Naive B cell (primary cell): ENCODE results near the gene CCL21. TPM values are rescaled to one million over a fixed set of nuclear protein-coding genes. Genes with fewer than 3 reads are reported as not detected.
A peak's percentile ranks its signal among the peaks of the same experiment; 100 is the strongest.
"Not testable (repeated sequence)": the region's sequence is repeated elsewhere in the genome, so short reads cannot be mapped to it uniquely, and the experiment has no call there.

ENCODE experiments used
- ATAC-seq, 2 donors: fragments of 150-1000 bp; cut with Tn5 transposase; 2 replicates each; pipeline ENCODE4 v1.10.0; 2021; ENCODE audit warnings: low read depth in 2 of 2, mild to moderate bottlenecking in 2 of 2, moderate library complexity in 2 of 2
- DNase-seq: peaks from one replicate; pipeline ENCODE4 v3.0.0; 2022
- H3K27ac Mint-ChIP-seq, 6 donors: one replicate each; pipeline ENCODE4 v1.8.0; 2020 to 2022; ENCODE audit warnings: mild to moderate bottlenecking in 6 of 6, mixed read lengths in 6 of 6, moderate library complexity in 5 of 6, inconsistent platforms in 2 of 6
- H3K27me3 Mint-ChIP-seq, 3 donors: one replicate each; pipeline ENCODE4 v1.8.0; 2021 to 2022; ENCODE audit warnings: mixed read lengths in 3 of 3, mild to moderate bottlenecking in 1 of 3
- H3K36me3 Mint-ChIP-seq, 2 donors: one replicate each; pipeline ENCODE4 v1.8.0; 2020 to 2022; ENCODE audit warnings: mixed read lengths in 2 of 2, inconsistent platforms in 1 of 2, mild to moderate bottlenecking in 1 of 2
- H3K4me1 Mint-ChIP-seq, 3 donors: one replicate each; pipeline ENCODE4 v1.8.0; 2020 to 2022; ENCODE audit warnings: mixed read lengths in 3 of 3, inconsistent platforms in 1 of 3, mild to moderate bottlenecking in 1 of 3, moderate library complexity in 1 of 3
- H3K4me3 Mint-ChIP-seq, 8 donors: one replicate each; pipeline ENCODE4 v1.8.0; 2020 to 2022; ENCODE audit warnings: mild to moderate bottlenecking in 8 of 8, mixed read lengths in 8 of 8, moderate library complexity in 8 of 8, inconsistent platforms in 2 of 8
- H3K9me3 Mint-ChIP-seq, 7 donors: one replicate each; pipeline ENCODE4 v1.8.0; 2020 to 2022; ENCODE audit warnings: mixed read lengths in 7 of 7, mild to moderate bottlenecking in 5 of 7, inconsistent platforms in 2 of 7, moderate library complexity in 1 of 7
- polyA plus RNA-seq, 6 donors: library from polyadenylated mRNA; unstranded; fragments of 300-500 nt; fragmentation: Illumina TruSeq; gene quantifications; one replicate each; pipeline ENCODE4 v1.2.3, GENCODE V29; 2021; ENCODE audit warnings: low read depth in 6 of 6

CCL21 gene
- polyA plus RNA-seq, 6 donors from 2014 or later = not detected

DNA sequence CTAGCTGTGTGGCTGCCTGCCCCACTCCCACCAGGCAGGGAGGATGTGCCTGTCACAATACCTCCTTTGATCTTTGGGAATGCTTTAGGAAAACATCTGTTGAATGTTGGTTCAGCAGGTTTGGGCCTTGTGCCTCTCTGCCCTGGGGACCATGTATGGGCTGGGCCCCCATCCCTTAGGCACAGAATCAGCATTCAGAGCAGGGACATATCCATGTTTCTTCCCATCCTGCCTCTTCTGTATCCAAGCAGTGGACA, 9.8 kb upstream of the CCL21 start:
- not testable (repeated sequence) for H3K36me3 Mint-ChIP-seq

DNA sequence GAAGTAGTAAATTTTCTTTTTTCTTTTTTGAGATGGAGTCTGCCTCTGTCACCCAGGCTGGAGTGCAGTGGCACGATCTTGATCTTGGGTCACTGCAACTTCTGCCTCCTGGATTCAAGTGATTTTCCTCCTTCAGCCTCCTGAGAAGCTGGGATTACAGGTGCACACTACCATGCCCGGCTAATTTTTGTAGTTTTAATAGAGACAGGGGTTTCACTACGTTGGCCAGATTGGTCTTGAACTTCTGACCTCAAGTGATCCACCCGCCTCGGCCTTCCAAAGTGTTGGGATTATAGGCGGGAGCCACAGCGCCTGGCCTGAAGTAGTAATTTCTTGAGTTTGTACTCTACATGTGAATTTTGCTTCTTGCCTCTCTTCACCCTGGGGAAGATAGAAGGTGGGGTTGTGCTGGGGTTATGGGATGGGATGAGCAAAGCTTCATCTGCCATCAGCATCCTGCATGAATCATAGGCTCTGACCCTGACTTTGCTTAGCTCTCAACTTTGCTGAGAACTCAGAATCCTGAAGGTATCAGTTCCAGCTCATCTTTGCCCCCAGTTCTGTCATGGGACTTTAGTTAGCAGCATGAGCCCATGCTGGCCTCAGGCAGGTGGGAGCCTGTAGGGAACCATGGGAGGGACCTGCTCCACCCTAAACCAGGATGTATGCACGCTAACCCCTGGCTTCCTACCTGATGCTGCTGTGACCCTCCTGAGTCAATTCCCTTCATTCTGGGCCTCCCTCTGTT, 9.3 kb upstream of the CCL21 start:
- Mint-ChIP-seq H3K4me3 (no peak overlapping the region), H3K4me1 (no peaks in the 10 kb centered on the region), H3K36me3 (no peaks in the 10 kb centered on the region), H3K27ac (no peak overlapping the region), H3K27me3 (peaks cover 10 to 40% (median 37%) of the 10 kb centered on the region in 3 donors), H3K9me3 (peaks cover 0 to 2% (median 0%) of the 10 kb centered on the region in 7 donors)
- DNase-seq (no peak), ATAC-seq (no peak)

More for the DNA sequence above, 9.8 kb upstream of the CCL21 start:
- H3K9me3 Mint-ChIP-seq, DNase-seq, H3K4me1 Mint-ChIP-seq, H3K4me3 Mint-ChIP-seq, H3K27ac Mint-ChIP-seq, ATAC-seq: not testable (repeated sequence)
- peaks cover 10 to 35% (median 32%) of the 10 kb centered on the region in 3 donors for H3K27me3 Mint-ChIP-seq

GRCh38 chr9:34717996-34718614, 8.2 kb upstream of the CCL21 start:
- Mint-ChIP-seq H3K4me1 (no peaks in the 10 kb centered on the region), H3K27me3 (peaks cover 18 to 50% (median 47%) of the 10 kb centered on the region in 3 donors), H3K9me3 (peaks cover 0 to 2% (median 0%) of the 10 kb centered on the region in 7 donors), H3K4me3 (no peak overlapping the region), H3K36me3 (no peaks in the 10 kb centered on the region), H3K27ac (no peak overlapping the region)
- DNase-seq = no peak
- ATAC-seq = no peak

- Mint-ChIP-seq H3K36me3 (no peaks in the 10 kb centered on the region), H3K9me3 (peaks cover 0 to 2% (median 0%) of the 10 kb centered on the region in 7 donors), H3K4me1 (no peaks in the 10 kb centered on the region), H3K27ac (no peak overlapping the region), H3K4me3 (no peak overlapping the region), H3K27me3 (peaks cover 31 to 57% (median 45%) of the 10 kb centered on the region in 3 donors)
- DNase-seq = no peak
- ATAC-seq = no peak
Measured at GRCh38 chr9:34716711-34717110, 6.8 kb upstream of the CCL21 start.

- Mint-ChIP-seq H3K27me3 (peaks cover 30 to 58% (median 36%) of the 10 kb centered on the region in 3 donors), H3K9me3 (peaks cover 0 to 2% (median 0%) of the 10 kb centered on the region in 7 donors), H3K4me1 (no peaks in the 10 kb centered on the region), H3K36me3 (no peaks in the 10 kb centered on the region), H3K4me3 (no peak overlapping the region), H3K27ac (no peak overlapping the region)
- DNase-seq (no peak), ATAC-seq (no peak)
Measured at GRCh38 chr9:34715639-34716215, 5.8 kb upstream of the CCL21 start.

DNA sequence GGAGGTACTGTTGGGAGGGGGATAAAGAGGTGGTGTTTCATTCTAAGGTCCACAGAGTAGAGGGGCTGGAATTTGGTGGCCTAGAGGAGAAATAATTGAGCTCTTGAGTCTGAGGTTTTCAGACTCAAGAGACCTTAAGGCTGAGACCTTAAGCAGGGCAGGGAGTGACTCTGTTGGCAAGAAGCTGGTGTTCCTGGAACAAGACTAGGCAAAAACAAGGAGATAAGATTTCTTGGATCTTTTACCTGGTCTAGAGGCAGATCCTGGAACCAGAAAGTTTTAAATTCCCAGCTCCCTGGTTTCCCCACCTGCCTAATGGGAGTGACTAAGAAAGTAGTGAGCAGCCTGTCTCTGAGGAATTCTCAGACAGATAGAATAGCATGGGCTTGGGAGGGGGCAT, 4.1 kb upstream of the CCL21 start:
- H3K9me3 Mint-ChIP-seq = peaks cover 0 to 2% (median 0%) of the 10 kb centered on the region in 7 donors
- H3K4me1 Mint-ChIP-seq = no peaks in the 10 kb centered on the region
- no peak overlapping the region for H3K4me3 Mint-ChIP-seq
- no peaks in the 10 kb centered on the region for H3K36me3 Mint-ChIP-seq
- DNase-seq (no peak), ATAC-seq (no peak)
- peaks cover 31 to 64% (median 31%) of the 10 kb centered on the region in 3 donors for H3K27me3 Mint-ChIP-seq
- H3K27ac Mint-ChIP-seq = no peak overlapping the region

DNA sequence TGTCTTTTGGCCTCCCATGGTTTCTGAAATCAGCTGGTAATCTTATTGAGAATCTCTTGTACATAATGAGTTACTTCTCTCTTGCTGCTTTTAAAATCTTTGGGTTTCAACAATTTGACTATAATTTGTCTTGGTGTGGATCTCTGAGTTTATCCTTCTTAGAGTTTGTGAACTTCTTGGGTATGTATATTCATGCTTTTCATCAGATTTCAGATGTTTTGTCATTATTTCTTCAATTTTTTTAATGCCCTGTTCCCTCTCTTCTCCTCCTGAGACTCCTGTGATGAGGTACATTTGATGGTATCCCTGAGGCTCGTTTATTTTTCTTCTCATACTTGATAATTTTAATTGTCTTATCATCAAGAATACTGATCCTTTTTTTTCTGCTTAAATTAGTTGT, 2.2 kb upstream of the CCL21 start:
- Mint-ChIP-seq H3K27ac (no peak overlapping the region), H3K9me3 (peaks cover 0 to 2% (median 0%) of the 10 kb centered on the region in 7 donors), H3K4me3 (no peak overlapping the region), H3K4me1 (no peaks in the 10 kb centered on the region), H3K36me3 (no peaks in the 10 kb centered on the region), H3K27me3 (peaks cover 21 to 62% (median 31%) of the 10 kb centered on the region in 3 donors)
- DNase-seq = no peak
- no peak for ATAC-seq

DNA sequence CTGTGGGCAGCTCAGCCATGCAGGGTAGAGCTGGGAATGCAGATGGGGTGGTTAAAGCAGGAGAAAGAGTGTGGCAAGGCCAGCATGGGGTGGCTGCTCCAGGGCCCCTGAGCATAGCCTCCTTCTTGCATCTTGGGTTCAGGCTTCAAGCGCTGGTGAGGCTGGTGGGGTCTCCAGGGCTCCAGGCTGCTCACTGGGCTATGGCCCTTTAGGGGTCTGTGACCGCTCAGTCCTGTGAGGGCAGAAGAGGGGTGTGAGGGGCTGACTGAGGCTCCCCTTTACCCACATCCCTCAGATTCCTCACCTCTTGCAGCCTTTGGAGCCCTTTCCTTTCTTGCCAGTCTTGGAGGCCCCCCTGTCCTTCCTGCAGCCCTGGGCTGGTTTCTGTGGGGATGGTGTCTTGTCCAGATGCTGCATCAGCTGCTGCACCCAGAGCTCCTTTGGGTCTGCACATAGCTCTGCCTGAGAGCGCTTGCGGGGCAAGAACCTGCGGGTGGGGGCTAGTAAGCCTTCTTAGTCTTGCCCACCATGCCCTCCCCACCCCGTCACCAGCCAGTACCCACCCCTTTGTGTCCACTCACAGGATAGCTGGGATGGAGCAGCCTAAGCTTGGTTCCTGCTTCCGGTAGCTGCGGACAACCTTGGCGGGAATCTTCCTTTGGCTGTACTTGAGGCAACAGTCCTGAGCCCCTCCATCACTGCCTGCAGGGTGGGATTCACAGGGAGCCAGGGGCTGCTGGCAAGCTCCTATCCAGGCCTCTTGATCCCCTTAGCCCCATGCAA, 549 bp downstream of the CCL21 start:
- Mint-ChIP-seq H3K27me3 (peaks cover 11 to 49% (median 31%) of the 10 kb centered on the region in 3 donors), H3K27ac (no peak overlapping the region), H3K4me1 (no peaks in the 10 kb centered on the region), H3K4me3 (no peak overlapping the region), H3K9me3 (peaks cover 0 to 2% (median 0%) of the 10 kb centered on the region in 7 donors), H3K36me3 (no peaks in the 10 kb centered on the region)
- no peak for DNase-seq
- no peak for ATAC-seq

DNA sequence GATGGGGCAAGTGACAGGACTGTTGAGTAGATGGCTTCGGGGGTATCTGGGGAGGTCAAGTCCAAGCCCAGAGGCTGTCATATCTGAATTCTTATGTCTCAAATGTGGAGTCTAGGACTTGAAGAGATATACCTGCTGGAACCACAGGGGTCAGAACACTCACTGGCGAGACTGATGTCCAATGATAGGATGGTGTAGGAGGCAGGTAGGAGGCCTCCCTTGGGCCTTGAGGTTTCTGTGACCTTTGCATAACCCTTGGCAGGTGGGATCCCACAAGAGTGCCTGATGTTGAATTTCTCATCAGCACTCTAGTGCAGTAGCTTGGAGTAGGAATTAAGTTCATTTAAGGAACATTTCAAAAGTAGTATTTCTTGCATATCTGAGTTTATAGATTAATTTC, 2.8 kb downstream of the CCL21 start:
- Mint-ChIP-seq H3K4me3 (no peak overlapping the region), H3K36me3 (no peaks in the 10 kb centered on the region), H3K4me1 (peaks cover under 1 to 1% (median under 1%) of the 10 kb centered on the region in 3 donors), H3K27me3 (peaks cover 0 to 32% (median 19%) of the 10 kb centered on the region in 3 donors), H3K9me3 (no peaks in the 10 kb centered on the region), H3K27ac (no peak overlapping the region)
- ATAC-seq (no peak), DNase-seq (no peak)

DNA sequence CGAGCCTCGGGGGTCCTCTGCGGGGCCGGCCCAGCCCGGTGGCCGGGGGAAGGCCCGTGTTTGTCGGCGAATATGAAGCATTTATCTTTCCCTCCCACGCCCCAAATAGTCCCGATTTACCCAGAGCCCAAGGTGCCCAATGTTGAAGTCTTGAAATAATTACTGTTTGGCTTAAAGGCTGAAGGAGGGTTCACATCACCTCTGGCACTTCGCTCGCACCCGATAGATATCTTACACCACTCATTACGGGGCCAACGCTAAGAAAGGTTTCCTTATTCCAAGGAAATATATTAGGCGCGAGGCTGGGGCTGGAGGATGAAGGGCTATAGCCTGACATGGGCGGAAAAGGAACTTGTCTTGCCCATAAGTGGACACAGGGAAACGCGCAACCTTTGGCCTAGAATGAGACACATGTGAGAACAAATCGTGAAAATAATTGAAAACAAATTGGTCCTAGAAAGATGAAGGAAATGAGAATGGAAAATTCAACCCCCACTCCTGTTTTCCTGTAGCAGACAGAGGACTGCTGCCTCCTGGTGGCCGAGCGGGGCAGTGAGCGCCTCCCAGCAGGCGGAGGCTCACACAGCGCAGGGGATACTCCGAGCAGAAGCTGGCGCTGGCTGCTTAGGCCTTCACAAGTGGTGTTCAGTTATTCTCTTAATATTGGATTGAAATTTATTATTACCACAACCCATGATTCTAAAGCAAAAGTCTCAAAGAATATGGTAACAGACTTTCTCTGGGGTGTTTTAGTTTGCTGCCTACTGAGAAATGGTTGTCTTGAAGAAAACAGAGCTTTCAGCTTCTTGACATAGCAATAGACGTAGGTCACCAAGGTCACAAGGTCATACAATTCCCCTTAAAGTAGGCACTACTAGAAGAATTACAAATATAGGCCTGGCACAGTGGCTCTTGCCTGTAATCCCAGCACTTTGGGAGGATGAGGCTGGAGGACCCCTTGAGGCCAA, 7.9 kb downstream of the CCL21 start:
- Mint-ChIP-seq H3K27me3 (peaks cover 20 to 39% (median 34%) of the 10 kb centered on the region in 3 donors), H3K36me3 (no peaks in the 10 kb centered on the region), H3K4me1 (peaks cover 13 to 16% (median 15%) of the 10 kb centered on the region in 3 donors), H3K27ac (peak overlapping the region in 1 of 6 donors; percentile 9), H3K9me3 (no peaks in the 10 kb centered on the region), H3K4me3 (peak overlapping the region; percentile 47 to 93 (median 75))
- DNase-seq = peak; percentile 56
- peak; percentile 76 to 80 for ATAC-seq

- H3K4me1 Mint-ChIP-seq = peaks cover 13 to 16% (median 15%) of the 10 kb centered on the region in 3 donors
- peak overlapping the region in 7 of 8 donors; percentile 11 to 93 (median 63) for H3K4me3 Mint-ChIP-seq
- no peak overlapping the region for H3K27ac Mint-ChIP-seq
- ATAC-seq = peak; percentile 79 to 81
- H3K36me3 Mint-ChIP-seq = no peaks in the 10 kb centered on the region
- DNase-seq = peak; percentile 53
- peaks cover 20 to 40% (median 36%) of the 10 kb centered on the region in 3 donors for H3K27me3 Mint-ChIP-seq
- H3K9me3 Mint-ChIP-seq = no peaks in the 10 kb centered on the region
Measured at GRCh38 chr9:34701023-34701768, 8.7 kb downstream of the CCL21 start.

DNA sequence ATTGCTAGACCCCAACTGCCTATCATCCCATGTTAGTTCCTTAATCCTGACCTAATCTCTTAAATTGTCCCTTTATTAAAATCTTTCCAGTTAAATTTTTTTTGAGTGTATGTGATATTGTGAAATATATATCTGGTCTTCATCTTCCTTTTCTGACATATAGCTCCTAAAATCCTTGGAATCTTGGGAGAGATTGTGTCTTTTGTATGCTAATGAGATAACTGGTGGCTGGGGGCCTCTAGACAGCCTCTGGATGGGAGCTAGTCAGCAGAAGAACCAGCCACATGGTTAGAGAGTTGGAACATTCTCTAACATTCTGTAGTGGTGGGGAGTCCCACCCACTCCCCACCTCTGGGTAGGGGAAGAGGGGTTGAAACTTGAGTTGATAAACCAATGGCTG, 15.1 kb downstream of the CCL21 start:
- no peak overlapping the region for H3K27ac Mint-ChIP-seq
- no peaks in the 10 kb centered on the region for H3K9me3 Mint-ChIP-seq
- no peaks in the 10 kb centered on the region for H3K36me3 Mint-ChIP-seq
- ATAC-seq = no peak
- no peak for DNase-seq
- no peak overlapping the region for H3K4me3 Mint-ChIP-seq
- no peaks in the 10 kb centered on the region for H3K4me1 Mint-ChIP-seq
- peaks cover 26 to 37% (median 27%) of the 10 kb centered on the region in 3 donors for H3K27me3 Mint-ChIP-seq
